NCI-H524 treated with DMSO at 0.1 percent for 48 hours (cell line): ENCODE measurements around the gene TCTN2.

ENCODE experiments used
- DNase-seq: peaks from one replicate; lab custom pipeline; 2025; lab: John Stamatoyannopoulos, UW

The TCTN2 gene

GRCh38 chr12:123741937-123742572, 71.1 kb downstream of the TCTN2 start:
- no peak for DNase-seq

GRCh38 chr12:123743002-123743401, 72.1 kb downstream of the TCTN2 start:
- DNase-seq: no peak

GRCh38 chr12:123744836-123745235, 73.9 kb downstream of the TCTN2 start:
- DNase-seq: no peak

- DNase-seq: no peak
Measured at GRCh38 chr12:123747309-123747708, 76.4 kb downstream of the TCTN2 start.

GRCh38 chr12:123748161-123748560, 77.2 kb downstream of the TCTN2 start:
- no peak for DNase-seq

- no peak for DNase-seq
Measured at GRCh38 chr12:123748661-123749060, 77.7 kb downstream of the TCTN2 start.

GRCh38 chr12:123749355-123749754, 78.4 kb downstream of the TCTN2 start:
- DNase-seq: no peak

- DNase-seq: no peak
Measured at GRCh38 chr12:123750159-123750656, 79.3 kb downstream of the TCTN2 start.

GRCh38 chr12:123752046-123752445, 81.1 kb downstream of the TCTN2 start:
- DNase-seq: no peak

GRCh38 chr12:123754041-123754772, 83.3 kb downstream of the TCTN2 start:
- no peak for DNase-seq

- no peak for DNase-seq
Measured at GRCh38 chr12:123757561-123757960, 86.6 kb downstream of the TCTN2 start.
